ENCODE results near the gene PSMC1. TPM values are rescaled to one million over a fixed set of nuclear protein-coding genes. Genes with fewer than 3 reads are reported as not detected.

The PSMC1 gene
- total and polyA plus RNA-seq, 2 experiments from 2014 or later, result 112 to 139 TPM

- Histone ChIP-seq H3K36me3 (ENCODE audit: insufficient read depth) (peaks cover 3% of the 10 kb centered on the region; the same call in 1 of the 2 replicates), H2AFZ (no peak overlapping the region), H3F3A (replicated peaks; ENCODE audit: low read depth) (peaks cover 3% of the 10 kb centered on the region; the same call in 1 of the 2 replicates), H3K27me3 (ENCODE audit: insufficient read depth) (no peaks in the 10 kb centered on the region), H3K79me2 (replicated peaks; ENCODE audit: insufficient read depth) (0 out of 2 replicates have a peak, but pooled peaks cover 3% of the 10 kb centered on the region), H3K4me2 (no peak overlapping the region), H3K4me3 (no peak overlapping the region), H3K27ac (ENCODE audit: low read depth) (no peak overlapping the region), H3K4me1 (ENCODE audit: insufficient read depth) (peaks cover 40% of the 10 kb centered on the region), H4K20me1 (replicated peaks; ENCODE audit: insufficient read depth) (0 out of 2 replicates have a peak, but pooled peaks cover 5% of the 10 kb centered on the region), H3K9me2 (ENCODE audit: insufficient read depth) (no peaks in the 10 kb centered on the region)
- Mint-ChIP-seq H3K36me3 (ENCODE audit: low read depth) (peaks cover 57% of the 10 kb centered on the region), H3K4me3 (no peak overlapping the region), H3K27ac (no peak overlapping the region), H3K4me1 (peaks cover 51% of the 10 kb centered on the region), H3K9me3 (peaks cover 9% of the 10 kb centered on the region), H3K27me3 (ENCODE audit: insufficient read depth, low read depth, poor library complexity) (peaks cover 8% of the 10 kb centered on the region)
- TF ChIP-seq NANOG (IDR thresholded peaks at IDR 0.05; ENCODE audit: borderline replicate concordance), result no peak
- TF ChIP-seq CTCF (conservative IDR thresholded peaks at IDR 0.05; ENCODE audit: low read depth in 2 of 2), result no peak
- TF ChIP-seq EZH2 (IDR thresholded peaks at IDR 0.05; ENCODE audit: low read depth, unreplicated experiment), result no peak
- no peak for TF ChIP-seq ETS1 (IDR thresholded peaks at IDR 0.05)
- TF ChIP-seq JUNB (IDR thresholded peaks at IDR 0.05; ENCODE audit: unreplicated experiment), result no peak
- no peak for TF ChIP-seq STAT1 (IDR thresholded peaks at IDR 0.05; ENCODE audit: unreplicated experiment)
- no peak for TF ChIP-seq REST (IDR thresholded peaks at IDR 0.05; ENCODE audit: unreplicated experiment)
- no peak for TF ChIP-seq ZNF462 (CRISPR knock-in tag; IDR thresholded peaks at IDR 0.05)
- TF ChIP-seq ZNF331 (CRISPR knock-in tag; IDR thresholded peaks at IDR 0.05; ENCODE audit: low read depth), result no peak
- no peak for TF ChIP-seq POLR2AphosphoS5 (IDR thresholded peaks at IDR 0.05; ENCODE audit: low read depth)
- DNase-seq (ENCODE audit: low spot score) (no peak), ATAC-seq (no peak)
Measured at GRCh38 chr14:90301122-90301521, 44.8 kb downstream of the PSMC1 start.

All from GM23338 (cell line).